ENCODE data around the gene TTK. TPM values are rescaled to one million over a fixed set of nuclear protein-coding genes. Genes with fewer than 3 reads are reported as not detected.

The TTK gene
- total RNA-seq, 1 experiment from 2014 or later: 46.3 TPM

- no peaks in the 10 kb centered on the region for H3K9me3 ChIP-seq (ENCODE audit: control insufficient read depth in 1 of 2, insufficient read depth in 1 of 2, low read depth in 1 of 2, low read length in 2 of 2)
- no peak overlapping the region for H3K9ac ChIP-seq (ENCODE audit: low read length)
- H3K4me1 ChIP-seq (ENCODE audit: control insufficient read depth in 1 of 2, insufficient read depth in 2 of 2, low read length in 2 of 2): no peaks in the 10 kb centered on the region
- H3K36me3 ChIP-seq (ENCODE audit: control insufficient read depth in 1 of 2, insufficient read depth in 2 of 2, low read length in 2 of 2): peaks cover 17 to 19% of the 10 kb centered on the region in 2 experiments
- no peaks in the 10 kb centered on the region for H3K27me3 ChIP-seq (ENCODE audit: insufficient read depth, low read length)
- H3K4me2 ChIP-seq (ENCODE audit: low read length): no peak overlapping the region
- no peak overlapping the region for H3K27ac ChIP-seq (ENCODE audit: low read depth, low read length)
- DNase-seq (ENCODE audit: low read depth, low spot score) (no peak), ATAC-seq (no peak)
- peaks cover 11% of the 10 kb centered on the region for H3K79me2 ChIP-seq (ENCODE audit: insufficient read depth, low read length)
- H3K4me3 ChIP-seq (replicated peaks in 1 of 2; ENCODE audit: low read depth in 1 of 2, low read length in 2 of 2): no peak overlapping the region
- no TSS peak for BruUV-seq (replicated peaks)
- no peaks in the 10 kb centered on the region for H4K20me1 ChIP-seq (ENCODE audit: insufficient read depth)
- RAD21 ChIA-PET (ENCODE audit: low non-redundant PET in 1 of 2, low total read pairs in 2 of 2, uncharacterized antibody in 2 of 2, unreplicated experiment in 2 of 2): no interaction called here
- no peaks in the 10 kb centered on the region for H3K9me2 ChIP-seq (ENCODE audit: insufficient read depth)
- H2AFZ ChIP-seq (ENCODE audit: low read depth, low read length, poor library complexity, severe bottlenecking): no peak overlapping the region
- no peak for TF ChIP-seq EZH2 (IDR thresholded peaks at IDR 0.05)
- TF ChIP-seq ZBTB33 (IDR thresholded peaks at IDR 0.05; ENCODE audit: extremely low read depth, insufficient replicate concordance, low read length): no peak
- no peak for TF ChIP-seq POLR2AphosphoS5 (IDR thresholded peaks at IDR 0.05; ENCODE audit: low read depth, low read length)
- no peak for TF ChIP-seq SP1 (IDR thresholded peaks at IDR 0.05; ENCODE audit: low read depth)
- no peak for TF ChIP-seq MAX (IDR thresholded peaks at IDR 0.05)
- no peak for TF ChIP-seq SIN3A (IDR thresholded peaks at IDR 0.05; ENCODE audit: low read depth)
- no peak for TF ChIP-seq FOSL1 (IDR thresholded peaks at IDR 0.05; ENCODE audit: low read depth)
- TF ChIP-seq CBX3 (IDR thresholded peaks at IDR 0.05; ENCODE audit: low read depth): no peak
- no peak for TF ChIP-seq EZH2phosphoT487 (IDR thresholded peaks at IDR 0.05; ENCODE audit: borderline replicate concordance)
- TF ChIP-seq ELF1 (IDR thresholded peaks at IDR 0.05; ENCODE audit: borderline replicate concordance, low read depth): no peak
- TF ChIP-seq EGR1 (IDR thresholded peaks at IDR 0.05; ENCODE audit: low read depth): no peak
- no peak for TF ChIP-seq ZNF274 (IDR thresholded peaks at IDR 0.05; ENCODE audit: low read depth, low read length)
- TF ChIP-seq CTCF (IDR thresholded peaks at IDR 0.05 in 2 of 3, conservative IDR thresholded peaks at IDR 0.05 in 1 of 3; ENCODE audit: borderline replicate concordance in 1 of 3, insufficient read depth in 1 of 3, low read depth in 2 of 3, low read length in 2 of 3): no peak
- no peak for TF ChIP-seq ATF3 (IDR thresholded peaks at IDR 0.05)
- TF ChIP-seq CEBPB (IDR thresholded peaks at IDR 0.05; ENCODE audit: low read depth): no peak
- no peak for TF ChIP-seq TCF7L2 (IDR thresholded peaks at IDR 0.05; ENCODE audit: borderline replicate concordance, extremely low read depth, insufficient read depth, insufficient read length)
- intact Hi-C loops (cut with micrococcal nuclease): no loop called here
- POLR2A ChIA-PET: no interaction called here
- CTCF ChIA-PET: no interaction called here
Observed at GRCh38 chr6:80020381-80021120, 16.1 kb downstream of the TTK start.
